HT-29 (cell line): ENCODE results near the gene ZNF765. TPM values are rescaled to one million over a fixed set of nuclear protein-coding genes. Genes with fewer than 3 reads are reported as not detected.
"Not testable (repeated sequence)": the region's sequence is repeated elsewhere in the genome, so short reads cannot be mapped to it uniquely, and the experiment has no call there.

Experiments used
- DNase-seq: peaks from one replicate; pipeline ENCODE4 v3.0.0-alpha.2; 2015; ENCODE audit warnings: low spot score
- total RNA-seq: library from RNA; depleted of rRNA; stranded (reverse); fragments of >200 nt; shearing (Covaris generic); gene quantifications from 2 replicates; pipeline ENCODE4 v1.2.3, GENCODE V29; 2014

The ZNF765 gene
- total RNA-seq, 1 experiment from 2014 or later = 6.2 TPM

DNA sequence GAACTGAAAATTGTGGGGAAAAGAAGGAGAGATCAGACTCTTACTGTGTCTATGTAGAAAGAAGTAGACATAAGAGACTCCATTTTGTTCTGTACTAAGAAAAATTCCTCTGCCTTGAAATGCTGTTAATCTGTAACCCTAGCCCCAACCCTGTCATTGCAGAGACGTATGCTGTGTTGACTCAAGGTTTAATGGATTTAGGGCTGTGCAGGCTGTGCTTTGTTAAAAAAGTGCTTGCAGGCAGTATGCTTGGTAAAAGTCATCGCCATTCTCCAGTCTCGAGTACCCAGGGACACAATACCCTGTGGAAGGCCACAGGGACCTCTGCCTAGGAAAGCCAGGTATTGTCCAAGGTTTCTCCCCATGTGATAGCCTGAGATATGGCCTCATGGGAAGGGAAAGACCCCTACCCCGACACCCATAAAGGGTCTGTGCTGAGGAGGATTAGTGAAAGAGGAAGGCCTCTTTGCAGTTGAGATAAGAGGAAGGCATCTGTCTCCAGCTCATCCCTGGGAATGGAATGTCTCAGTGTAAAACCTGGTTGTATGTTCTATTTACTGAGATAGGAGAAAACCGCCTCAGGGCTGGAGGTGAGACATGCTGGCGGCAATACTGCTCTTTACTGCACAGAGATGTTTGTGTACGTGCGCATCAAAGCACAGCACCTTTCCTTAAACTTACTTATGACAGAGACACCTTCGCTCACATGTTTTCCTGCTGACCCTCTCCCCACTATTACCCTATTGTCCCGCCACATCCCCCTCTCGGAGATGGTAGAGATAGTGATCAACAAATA lies 25.8 kb downstream of the ZNF765 start:
- DNase-seq = not testable (repeated sequence)

DNA sequence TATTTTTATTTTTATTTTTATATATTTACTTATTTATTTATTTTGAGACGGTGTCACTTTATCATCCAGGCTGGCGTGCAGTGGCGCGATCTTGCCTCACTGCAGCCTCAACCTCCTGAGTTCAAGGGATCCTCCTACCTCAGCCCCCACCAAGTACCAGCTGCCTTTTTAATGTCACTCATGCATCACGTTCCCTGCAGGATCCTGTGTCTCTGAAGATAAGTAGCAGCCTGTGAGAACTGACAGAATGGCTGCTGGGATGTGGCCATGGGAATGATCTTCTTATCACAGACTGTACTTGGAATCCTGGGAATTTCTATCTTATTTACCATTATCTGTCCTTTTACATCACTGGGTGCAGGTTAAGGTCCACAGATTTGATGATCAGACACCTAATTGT lies 27.6 kb downstream of the ZNF765 start:
- DNase-seq = no peak

DNA sequence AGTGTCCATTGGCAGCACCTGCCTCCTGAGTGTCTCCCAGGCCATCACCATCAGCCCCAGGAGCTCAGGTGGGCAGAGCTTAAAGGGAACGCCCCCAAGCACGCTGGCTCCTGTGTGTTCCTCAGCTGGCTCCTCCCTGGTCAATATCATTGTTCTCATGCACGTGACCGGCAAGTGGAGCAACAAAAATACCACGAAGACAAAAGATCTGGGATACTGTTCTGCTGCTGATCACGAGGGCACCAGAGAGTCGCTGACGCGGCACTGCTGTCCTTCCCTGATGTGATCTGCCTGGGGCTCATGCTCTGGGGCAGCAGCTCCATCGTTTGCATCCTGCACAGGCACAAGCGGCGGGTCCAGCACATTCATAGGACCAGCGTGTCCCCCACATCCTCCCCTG lies 28.1 kb downstream of the ZNF765 start:
- not testable (repeated sequence) for DNase-seq

DNA sequence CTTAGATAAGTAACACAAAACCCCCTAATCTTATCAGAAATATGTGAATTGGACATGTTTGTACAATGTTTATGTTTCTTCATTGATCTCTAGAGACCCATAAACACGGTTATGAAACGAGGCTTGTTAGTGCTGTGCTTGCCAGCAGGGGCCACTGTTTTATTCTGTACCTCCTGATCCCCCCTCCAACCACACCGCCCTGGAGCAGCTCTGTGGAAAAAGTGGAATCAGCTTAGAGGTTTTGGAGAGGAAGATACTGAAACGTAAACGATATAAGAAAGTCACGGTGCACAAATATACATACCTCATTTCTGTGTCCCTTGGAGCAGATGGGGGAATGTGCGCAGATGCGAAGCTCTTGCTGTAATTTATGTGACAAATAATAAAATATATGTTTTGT lies 28.7 kb downstream of the ZNF765 start:
- DNase-seq = not testable (repeated sequence)

DNA sequence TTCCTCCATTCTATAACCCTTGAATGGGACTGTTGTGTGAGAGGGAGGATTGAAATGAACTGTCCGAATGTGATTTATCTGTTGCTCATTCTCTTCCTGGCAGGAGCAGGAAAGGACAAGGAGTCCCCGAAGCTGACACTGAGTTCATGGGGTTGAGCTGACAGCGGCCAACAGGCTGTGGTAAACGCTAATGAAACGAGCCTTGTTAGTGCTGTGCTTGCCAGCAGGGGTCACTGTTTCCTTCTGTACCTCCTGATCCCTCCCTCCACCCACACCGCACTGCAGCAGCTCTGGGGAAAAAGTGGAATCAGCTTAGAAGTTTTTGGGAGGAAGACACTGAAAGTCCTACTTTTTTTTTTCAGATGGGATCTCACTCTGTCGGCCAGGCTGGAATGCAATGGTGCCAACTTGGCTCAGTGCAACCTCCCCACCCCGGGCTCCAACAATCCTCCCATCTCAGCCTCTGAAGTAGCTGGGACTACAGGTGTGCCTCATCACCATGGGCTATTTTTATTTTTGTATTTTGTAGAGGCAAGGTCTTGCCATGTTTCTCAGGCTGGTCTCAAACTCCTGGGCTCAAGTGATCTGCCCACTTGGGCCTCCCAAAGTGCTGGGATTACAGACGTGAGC lies 30.1 kb downstream of the ZNF765 start:
- DNase-seq = peak; percentile 59

DNA sequence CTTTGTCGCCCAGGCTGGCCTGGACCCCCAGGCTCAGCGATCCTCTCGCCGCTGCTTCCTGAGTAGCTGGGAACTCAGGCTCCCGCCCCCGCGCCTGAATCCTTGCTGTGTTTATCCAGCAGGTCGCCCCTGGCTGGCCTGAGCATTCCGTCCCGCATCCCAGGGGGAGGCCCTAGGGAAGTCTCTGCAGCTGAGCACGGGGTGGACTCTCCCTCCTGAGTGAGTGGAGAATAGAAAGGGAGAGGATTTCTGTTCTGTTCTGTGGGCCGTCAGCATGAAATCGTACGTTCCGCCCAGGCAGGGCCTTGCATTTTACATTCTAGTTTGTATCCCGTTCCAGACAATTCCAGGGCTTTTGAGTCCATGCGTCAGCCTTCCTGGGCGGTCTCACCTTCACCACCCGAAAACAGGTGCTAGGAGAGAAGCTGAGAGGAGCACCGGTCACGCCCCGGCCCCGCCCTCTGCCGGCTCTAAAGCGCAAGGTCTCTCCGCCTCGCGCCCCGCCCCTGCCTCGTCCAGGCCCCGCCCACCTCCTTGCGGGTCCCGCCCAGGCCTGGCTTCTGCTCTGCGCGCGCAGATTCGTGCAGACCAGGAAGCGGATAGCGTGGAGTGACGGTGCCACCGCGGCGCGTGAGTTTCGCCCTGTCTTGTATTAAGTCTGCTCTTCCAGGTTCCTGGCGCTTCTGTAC lies 36.6 kb downstream of the ZNF765 start, which contains the start of gene ZNF761:
ZNF761 (plus strand) TSS at position 586 of the 689 bp plus-strand sequence. CDS start 15,285 bp downstream, outside the sequence.
- DNase-seq = peak; percentile 99

DNA sequence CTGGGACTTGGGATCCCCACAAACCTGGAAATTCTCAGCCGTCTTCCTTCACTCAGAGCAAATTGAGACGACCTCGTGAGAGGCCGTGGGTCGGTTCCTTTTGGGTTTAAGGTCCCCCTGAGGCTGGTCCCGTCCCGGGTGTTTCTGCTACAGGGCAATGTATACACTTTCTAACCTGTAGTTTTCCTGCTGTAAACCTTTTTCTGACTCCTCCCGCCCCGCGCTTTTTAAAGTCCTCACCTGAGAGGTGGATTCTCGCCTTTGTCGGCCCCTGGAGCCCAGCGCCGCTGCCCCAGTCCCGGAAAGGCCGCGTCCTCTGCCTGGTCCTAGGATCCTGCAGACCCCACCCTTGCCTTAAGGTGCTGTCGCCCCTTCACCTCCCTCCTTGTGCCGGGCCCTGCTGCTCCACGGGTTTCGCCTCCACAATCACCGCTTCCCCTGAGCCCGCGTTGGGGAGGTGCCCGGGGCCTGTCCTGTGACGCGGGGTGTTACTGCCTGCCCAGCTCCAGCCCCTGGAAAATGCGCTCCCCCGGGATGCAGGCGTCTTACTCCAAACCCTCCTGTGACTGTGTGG lies 37.2 kb downstream of the ZNF765 start:
- DNase-seq = no peak

DNA sequence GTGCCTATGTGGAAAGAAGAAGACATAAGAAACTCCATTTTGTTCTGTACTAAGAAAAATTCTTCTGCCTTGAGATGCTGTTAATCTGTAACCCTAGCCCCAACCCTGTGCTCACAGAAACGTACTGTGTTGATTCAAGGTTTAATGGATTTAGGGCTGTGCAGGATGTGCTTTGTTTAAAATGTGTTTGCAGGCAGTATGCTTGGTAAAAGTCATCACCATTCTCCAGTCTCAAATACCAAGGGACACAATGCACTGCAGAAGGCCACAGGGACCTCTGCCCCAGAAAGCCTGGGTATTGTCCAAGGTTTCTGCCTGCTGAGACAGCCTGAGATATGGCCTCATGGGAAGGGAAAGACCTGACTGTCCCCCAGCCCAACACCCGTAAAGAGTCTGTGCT lies 48.9 kb downstream of the ZNF765 start:
- DNase-seq = not testable (repeated sequence)

DNA sequence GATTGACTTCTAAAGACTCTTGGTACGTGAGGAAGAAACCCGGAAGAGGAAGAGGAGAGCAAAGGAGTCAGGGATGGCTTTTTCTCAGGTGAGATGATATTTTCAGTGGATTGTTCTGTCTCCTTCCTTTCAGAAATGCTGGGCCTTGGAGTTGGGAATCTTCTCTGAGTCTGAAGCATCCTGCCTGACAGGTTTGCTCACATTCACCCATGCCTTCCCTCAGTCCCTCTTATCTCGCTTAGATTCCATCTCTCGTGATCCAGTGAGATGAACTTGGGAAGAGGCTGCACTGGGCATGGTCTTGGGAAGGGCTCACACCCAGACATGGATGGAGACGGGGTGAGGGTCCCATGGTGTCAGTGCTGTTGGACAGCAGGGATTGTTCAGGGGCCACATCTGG lies 52.2 kb downstream of the ZNF765 start:
- DNase-seq = not testable (repeated sequence)

DNA sequence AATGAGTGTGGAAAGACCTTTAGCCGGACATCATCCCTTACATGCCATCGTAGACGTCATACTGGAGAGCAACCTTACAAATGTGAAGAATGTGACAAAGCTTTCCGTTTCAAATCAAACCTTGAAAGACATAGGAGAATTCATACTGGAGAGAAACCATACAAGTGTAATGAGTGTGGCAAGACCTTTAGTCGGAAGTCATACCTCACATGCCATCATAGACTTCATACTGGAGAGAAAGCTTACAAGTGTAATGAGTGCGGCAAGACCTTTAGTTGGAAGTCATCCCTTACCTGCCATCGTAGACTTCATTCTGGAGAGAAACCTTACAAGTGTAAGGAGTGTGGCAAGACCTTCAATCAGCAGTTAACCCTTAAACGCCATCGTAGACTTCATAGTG lies 60.9 kb downstream of the ZNF765 start:
- DNase-seq = no peak

DNA sequence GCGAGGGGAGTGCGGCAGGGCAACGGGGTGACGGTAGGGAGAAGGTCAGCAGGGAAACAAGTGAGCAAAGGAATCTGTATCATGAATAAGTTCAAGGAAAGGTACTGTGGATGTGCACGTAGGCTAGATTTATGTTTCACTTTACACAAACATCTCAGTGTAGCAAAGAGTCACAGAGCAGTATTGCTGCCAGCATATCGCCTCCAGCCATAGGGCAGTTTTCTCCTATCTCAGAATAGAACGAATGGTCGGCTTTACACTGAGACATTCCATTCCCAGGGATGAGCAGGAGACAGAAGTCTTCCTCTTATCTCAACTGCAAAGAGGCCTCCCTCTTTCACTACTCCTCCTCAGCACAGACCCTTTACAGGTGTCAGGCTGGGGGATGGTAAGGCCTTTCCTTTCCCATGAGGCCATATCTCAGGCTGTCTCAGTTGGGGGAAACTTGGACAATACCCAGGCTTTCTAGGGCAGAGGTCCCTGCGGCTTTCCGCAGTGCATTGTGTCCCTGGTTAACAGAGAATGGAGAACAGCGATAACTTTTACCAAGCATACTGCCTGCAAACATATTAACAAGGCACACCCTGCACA lies 65.3 kb downstream of the ZNF765 start:
- not testable (repeated sequence) for DNase-seq

DNA sequence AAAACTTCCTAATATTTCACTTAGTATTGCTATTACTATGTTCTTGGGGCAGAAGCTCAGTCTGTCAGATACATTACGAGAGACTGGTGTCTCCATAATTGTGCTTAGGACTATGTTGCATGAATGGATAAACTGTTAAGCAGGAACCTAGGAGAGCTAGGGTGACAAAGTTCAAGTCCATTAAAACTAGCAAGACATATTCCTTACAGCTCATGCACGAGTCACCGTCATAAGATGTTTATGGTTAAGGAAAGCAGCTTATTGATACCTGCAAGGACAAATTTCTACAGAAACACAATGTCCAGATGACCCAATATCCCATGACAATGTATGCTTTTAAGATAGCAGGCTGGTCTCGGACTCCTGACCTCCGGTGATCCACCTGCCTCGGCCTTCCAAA lies 66.9 kb downstream of the ZNF765 start:
- DNase-seq = no peak

DNA sequence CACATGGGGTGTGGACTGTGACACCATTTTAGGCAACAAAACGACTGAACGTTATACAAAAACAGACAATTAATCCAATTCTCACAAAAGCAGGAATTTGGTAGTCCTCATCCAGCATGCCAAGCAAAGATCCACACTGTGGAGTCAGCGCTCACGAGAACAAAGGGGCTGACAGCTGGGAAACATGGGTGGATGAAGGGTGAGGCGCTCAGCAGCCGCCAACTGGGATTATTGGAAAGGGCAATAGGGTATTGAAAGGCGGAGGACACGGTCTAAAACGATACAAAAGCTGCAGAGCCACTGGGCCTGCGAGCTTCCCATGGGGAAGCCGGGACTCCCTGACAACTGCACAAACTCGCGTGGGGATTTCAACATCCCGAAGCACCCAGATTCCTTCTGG lies 67.9 kb downstream of the ZNF765 start:
- DNase-seq = no peak

DNA sequence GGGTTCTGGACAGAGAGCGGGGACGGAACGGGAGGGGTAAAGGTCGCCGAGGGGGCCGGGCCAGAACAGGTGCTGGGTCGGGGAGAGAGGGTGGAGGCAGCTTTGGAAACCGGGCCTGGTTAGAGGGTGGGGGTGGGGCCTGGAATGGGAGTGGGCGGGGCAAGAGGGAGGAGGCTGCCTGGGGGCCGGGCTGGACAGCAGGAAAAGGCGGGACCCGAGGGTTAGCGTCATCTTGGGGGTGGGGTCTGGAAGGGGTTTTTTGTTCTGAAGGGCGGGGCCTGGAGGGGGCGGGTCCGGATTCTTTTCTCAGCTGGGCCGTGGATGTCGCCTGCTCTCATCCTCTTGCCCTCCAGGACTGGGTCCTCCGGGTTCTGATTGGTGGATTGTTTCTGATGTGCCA lies 68.3 kb downstream of the ZNF765 start:
- DNase-seq = no peak

DNA sequence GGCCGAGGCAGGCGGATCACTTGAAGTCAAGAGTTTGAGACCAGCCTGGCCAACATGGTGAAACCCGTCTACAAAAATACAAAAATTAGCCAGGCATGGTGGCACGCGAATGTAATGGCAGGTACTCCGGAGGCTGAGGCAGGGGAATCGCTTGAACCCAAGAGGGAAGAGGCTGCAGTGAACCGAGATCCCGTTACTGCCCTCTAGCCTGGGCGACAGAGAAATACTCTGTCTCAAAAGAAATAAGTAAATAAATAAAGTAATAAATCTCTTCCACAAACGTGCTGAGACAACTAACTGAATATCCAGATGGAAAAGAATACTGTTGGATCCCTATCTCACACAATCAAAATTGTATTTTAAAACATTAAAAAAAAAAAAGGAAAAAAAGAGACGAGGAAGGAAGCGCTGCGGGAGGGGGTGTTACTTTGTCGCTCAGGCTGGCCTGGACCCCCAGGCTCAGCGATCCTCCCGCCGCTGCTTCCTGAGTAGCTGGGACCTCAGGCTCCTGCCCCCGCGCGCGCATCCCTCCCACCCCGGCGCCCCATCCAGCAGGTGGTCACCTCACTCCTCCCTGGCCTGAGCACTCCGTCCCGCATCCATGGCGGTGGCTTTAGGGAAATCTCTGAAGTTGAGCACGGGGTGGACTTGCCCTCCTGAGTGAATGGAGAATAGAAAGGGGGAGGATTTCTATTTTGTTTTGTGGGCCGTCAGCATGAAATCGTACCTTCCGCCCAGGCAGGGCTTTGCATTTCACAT lies 72.0 kb downstream of the ZNF765 start:
- no peak for DNase-seq

DNA sequence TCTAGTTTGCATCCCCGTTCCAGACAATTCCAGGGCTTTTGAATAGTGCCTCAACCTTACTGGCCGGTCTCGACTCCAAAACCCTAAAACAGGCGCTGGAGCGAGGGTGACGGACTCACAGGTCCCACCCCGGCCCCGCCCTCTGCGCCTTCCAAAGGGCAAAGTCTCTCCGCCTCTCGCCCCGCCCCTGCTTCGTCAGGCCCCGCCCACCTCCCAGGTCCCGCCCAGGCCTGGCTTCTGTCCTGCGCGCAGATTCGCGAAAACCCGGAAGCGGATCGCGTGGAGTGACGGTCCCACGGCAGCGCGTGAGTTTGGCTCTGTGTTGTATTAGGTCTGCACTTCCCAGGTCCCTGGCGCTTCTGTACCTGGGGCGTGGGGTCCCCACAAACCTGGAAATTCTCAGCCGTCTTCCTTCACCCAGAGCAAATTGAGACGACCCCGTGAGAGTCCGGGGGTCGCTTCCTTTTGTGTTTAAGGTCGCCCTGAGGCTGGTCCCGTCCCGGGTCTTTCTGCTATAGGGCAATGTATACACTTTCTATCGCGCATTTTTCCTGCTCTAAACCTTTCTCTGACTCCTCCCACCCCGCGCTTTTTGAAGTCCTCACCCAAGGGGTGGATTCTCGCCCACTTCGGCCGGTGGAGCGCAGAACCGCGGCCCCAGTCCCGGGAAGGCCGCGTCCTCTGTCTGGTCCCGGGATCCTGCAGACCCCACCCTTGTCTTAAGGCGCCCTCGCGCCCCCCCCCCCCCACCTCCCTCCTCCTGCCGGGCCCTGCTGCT lies 72.7 kb downstream of the ZNF765 start, which contains the start of gene ZNF813:
ZNF813 (plus strand) TSS at position 249 of the 778 bp plus-strand sequence. CDS start 16,090 bp downstream, outside the sequence.
- DNase-seq = no peak

DNA sequence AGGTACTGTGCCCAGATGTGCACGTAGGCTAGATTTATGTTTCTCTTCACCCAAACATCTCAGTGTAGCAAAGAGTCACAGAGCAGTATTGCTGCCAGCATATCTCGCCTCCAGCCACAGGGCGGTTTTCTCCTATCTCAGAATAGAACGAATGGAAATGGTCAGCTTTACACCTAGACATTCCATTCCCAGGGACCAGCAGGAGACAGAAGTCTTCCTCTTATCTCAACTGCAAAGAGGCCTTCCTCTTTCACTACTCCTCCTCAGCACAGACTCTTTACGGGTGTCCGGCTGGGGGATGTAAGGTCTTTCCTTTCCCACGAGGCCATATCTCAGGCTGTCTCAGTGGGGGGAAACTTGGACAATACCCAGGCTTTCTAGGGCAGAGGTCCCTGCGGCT lies 73.7 kb downstream of the ZNF765 start:
- DNase-seq = not testable (repeated sequence)

DNA sequence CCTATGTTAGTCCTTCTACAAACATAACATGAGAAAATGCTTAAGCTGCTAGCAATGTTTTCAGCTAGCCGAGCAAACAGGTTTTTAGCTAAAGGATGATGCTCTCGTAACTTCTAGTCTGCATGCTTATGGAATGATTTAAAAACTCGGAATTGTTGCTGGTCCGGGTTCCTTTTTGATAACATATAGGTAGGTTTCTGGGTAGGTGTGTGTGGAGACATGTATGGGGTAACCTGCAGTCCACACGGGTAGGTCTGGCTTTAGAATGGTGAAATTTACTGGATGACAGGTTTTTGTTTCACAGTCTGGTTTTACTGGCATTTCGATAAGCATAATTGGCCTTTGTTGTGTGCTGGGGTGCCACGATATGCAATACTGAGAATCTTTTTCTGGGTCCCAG lies 77.0 kb downstream of the ZNF765 start:
- no peak for DNase-seq

DNA sequence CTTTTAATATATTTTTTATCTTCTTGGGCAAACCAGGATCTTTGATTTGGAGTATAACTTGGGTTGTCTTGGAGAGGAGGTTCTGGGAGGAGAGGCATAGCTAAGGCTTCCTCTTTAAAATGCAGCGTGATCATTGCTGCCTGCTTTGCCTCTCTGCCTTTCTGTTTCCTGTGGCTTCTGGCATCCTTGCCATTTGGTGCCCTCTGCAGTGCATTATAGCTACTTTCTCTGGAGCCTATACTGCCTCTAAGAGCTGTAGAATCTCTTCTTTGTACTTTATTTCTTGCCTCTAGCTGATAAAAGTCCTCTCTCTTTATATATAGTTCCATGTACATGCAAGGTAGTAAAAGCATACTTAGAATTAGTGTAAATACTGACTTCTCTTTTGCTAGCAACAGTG lies 79.9 kb downstream of the ZNF765 start:
- DNase-seq = peak; percentile 17

DNA sequence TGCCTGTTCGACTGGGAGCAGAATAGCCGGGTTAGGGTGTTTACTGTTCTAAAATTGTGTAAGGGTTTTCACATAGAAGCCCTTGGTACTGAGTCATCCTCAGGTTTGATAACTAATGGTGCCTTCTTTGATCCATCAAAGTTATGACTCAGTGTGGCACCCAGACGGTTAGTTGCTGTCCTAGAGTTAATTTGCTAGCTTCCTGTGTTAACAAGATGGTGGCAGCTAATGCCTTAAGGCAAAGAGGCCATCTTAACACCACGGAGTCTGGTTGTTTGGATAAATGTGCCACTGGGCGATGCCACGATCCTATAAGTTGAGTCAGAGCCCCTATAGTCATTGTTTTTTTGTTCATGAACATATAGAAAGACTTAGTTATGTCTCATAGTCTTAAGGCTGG lies 80.5 kb downstream of the ZNF765 start:
- not testable (repeated sequence) for DNase-seq
